Subcutaneous adipose tissue (tissue), 4 donors: ENCODE results near the gene ACSM5. TPM values are rescaled to one million over a fixed set of nuclear protein-coding genes. Genes with fewer than 3 reads are reported as not detected.

Experiments
- total RNA-seq, 4 donors: library from RNA; depleted of rRNA; stranded (reverse); fragments of >200 nt; gene quantifications; one replicate each; pipeline ENCODE4 v1.1.0, GENCODE V29; 2016
- TF ChIP-seq, protein P1 (sequence below): fragments of 450-650 bp; IDR thresholded peaks from one replicate; pipeline ENCODE4 v1.5.1; 2016; ENCODE audit warnings: low read depth, mild to moderate bottlenecking, control low read depth, antibody characterized with exemption, moderate library complexity

Gene ACSM5, protein sequence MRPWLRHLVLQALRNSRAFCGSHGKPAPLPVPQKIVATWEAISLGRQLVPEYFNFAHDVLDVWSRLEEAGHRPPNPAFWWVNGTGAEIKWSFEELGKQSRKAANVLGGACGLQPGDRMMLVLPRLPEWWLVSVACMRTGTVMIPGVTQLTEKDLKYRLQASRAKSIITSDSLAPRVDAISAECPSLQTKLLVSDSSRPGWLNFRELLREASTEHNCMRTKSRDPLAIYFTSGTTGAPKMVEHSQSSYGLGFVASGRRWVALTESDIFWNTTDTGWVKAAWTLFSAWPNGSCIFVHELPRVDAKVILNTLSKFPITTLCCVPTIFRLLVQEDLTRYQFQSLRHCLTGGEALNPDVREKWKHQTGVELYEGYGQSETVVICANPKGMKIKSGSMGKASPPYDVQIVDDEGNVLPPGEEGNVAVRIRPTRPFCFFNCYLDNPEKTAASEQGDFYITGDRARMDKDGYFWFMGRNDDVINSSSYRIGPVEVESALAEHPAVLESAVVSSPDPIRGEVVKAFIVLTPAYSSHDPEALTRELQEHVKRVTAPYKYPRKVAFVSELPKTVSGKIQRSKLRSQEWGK
- 10 to 100 TPM; 30.6 to 68.9 (median 51.8) TPM for total RNA-seq

DNA sequence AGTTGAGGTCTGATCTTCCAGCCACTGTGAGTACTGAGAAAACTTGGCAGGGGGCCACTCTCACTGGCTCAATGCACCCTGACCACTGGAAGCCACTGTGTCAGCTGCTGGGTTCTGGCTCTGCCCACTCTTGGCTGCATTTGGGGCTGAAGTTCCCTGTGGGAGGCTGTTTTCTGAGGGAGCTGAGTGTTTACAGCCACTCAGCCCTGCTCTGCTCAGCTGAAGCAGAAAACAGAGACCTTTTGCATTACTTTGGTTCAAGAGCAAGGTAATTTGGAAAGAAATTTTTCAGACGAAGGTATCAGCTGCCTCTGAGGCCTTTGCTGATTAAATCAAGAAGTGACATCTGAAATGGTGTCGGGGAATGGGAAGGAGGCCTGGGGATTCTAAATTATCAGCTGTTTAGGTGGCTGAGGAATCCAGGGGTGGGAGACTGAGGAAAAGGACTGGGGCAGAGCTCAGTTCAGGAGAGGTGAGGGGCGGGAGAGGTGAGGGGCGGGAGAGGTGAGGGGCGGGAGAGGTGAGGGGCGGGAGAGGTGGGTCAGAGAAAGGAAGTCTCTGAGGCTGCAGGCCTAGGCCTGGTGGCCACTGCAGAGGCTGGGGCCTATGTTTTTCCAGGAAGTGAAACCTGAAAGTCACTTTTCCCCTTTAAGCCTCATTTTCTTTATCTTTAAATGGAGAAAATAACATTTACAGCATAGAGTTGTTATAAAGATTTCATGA, at the start of gene ACSM5:
Gene ACSM5 (plus strand): TSS at position 137 of the 723 bp plus-strand sequence. CDS start 1,951 bp downstream, outside the sequence.
- TF ChIP-seq, protein P1, sequence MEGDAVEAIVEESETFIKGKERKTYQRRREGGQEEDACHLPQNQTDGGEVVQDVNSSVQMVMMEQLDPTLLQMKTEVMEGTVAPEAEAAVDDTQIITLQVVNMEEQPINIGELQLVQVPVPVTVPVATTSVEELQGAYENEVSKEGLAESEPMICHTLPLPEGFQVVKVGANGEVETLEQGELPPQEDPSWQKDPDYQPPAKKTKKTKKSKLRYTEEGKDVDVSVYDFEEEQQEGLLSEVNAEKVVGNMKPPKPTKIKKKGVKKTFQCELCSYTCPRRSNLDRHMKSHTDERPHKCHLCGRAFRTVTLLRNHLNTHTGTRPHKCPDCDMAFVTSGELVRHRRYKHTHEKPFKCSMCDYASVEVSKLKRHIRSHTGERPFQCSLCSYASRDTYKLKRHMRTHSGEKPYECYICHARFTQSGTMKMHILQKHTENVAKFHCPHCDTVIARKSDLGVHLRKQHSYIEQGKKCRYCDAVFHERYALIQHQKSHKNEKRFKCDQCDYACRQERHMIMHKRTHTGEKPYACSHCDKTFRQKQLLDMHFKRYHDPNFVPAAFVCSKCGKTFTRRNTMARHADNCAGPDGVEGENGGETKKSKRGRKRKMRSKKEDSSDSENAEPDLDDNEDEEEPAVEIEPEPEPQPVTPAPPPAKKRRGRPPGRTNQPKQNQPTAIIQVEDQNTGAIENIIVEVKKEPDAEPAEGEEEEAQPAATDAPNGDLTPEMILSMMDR: no peak

DNA sequence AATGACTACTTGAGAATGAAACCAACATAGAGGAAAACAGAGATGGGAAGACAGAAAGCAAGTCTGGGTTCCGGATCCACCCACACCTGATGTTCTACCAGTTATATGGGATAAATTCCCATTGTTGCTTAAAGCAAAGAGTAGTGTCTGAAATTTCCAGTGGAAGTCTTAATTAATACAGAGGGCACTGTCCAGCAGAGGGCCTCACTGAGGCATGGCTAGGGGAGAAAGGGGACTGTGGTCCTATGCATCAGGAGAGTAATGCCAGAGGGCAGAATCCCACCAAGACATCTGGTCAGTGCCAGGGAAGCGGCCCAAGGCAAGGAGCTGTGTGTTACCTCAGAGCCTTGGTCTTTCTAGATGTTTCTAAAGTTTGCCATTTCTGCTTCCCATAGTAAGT, 49.3 kb upstream of the ACSM5 start:
- TF ChIP-seq, protein P1: no peak

- TF ChIP-seq, protein P1: no peak
Observed at GRCh38 chr16:20363191-20363590, 46.1 kb upstream of the ACSM5 start.

DNA sequence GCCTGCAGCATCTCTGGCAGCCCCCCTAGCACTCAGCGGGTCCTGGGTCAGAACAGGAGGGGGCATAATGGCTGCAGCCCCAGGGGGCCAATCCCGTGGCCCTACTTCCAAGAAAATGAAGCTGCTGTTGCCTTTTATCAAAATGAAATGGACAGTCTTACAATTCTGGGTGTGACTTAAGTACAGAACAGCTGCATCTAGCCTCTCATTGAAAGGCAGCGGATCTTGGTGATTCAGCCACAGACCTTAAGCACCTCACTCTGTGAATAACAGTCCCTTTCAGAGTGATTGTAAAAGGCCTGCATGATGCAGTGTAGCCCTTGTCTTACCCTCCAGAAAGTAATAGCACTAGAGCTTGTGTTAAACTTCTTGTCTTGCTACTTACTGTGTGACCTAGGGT, 45.3 kb upstream of the ACSM5 start:
- TF ChIP-seq, protein P1: no peak

DNA sequence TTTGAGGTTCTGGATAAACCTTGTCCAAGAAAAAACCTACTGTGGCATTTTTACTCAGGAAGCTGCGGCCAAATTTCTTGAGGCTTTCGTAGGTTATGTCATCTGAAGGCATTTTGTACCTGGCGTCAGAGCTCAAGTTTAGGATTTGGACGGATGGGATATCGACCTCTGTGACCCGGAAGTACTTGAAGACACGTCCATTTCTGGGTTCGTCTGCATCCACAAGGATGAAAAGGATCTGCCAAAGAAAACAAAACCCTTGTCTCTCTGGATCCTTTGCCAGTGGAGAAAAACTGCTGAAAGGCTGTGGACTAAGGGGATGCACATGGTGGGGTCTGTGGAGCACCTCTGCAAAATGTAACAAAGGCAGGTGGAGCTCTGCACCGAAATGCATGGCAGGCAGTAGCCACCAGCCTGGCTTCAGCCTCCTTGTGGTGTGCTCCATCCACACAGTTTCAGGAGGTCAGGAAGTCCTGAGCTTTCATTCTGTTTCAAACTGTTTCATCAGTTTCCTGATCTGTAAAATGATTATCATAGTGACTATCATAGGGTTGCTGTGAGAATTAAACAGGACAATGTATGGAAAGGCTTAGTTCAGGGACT, 39.8 kb upstream of the ACSM5 start:
- TF ChIP-seq, protein P1: no peak

DNA sequence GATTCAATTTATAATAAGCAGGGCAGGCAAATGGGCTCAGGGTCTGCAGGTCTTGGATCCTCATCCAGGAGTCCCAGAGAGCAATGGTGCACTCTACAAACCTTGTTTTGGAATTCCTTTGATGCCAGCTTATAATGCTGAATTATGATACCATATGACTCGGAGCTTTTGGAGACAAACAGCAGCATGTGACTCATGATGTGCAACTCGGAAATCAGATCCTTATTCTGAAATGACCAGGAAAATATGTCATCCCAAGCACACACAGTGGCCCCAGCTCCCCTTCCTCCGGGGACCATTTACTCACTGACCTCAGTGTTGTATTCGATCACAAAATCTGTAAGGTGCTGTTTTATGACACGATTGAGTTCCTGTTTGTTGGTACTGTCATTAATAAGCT, 36.6 kb upstream of the ACSM5 start:
- TF ChIP-seq, protein P1: no peak
